Amniotic stem cell (primary cell): ENCODE data around the gene PLEKHJ1.
"Not testable (repeated sequence)": the region's sequence is repeated elsewhere in the genome, so short reads cannot be mapped to it uniquely, and the experiment has no call there.

Experiments used
- DNase-seq: peaks from one replicate; lab custom pipeline; 2025; lab: John Stamatoyannopoulos, UW

The PLEKHJ1 gene

GRCh38 chr19:2219726-2220125 is 16.4 kb downstream of the PLEKHJ1 start:
- DNase-seq = no peak

- DNase-seq = no peak
Observed at GRCh38 chr19:2217591-2217990, 18.5 kb downstream of the PLEKHJ1 start.

GRCh38 chr19:2216361-2217225 is 19.5 kb downstream of the PLEKHJ1 start:
- DNase-seq = no peak

GRCh38 chr19:2215281-2215751 is 20.8 kb downstream of the PLEKHJ1 start:
- DNase-seq = no peak

GRCh38 chr19:2214251-2214650 is 21.9 kb downstream of the PLEKHJ1 start:
- DNase-seq = no peak

- DNase-seq = no peak
Observed at GRCh38 chr19:2213799-2214198, 22.3 kb downstream of the PLEKHJ1 start.

- DNase-seq = no peak
Observed at GRCh38 chr19:2212861-2213711, 23.0 kb downstream of the PLEKHJ1 start.

GRCh38 chr19:2210987-2211740 is 25.0 kb downstream of the PLEKHJ1 start:
- DNase-seq = no peak

GRCh38 chr19:2210206-2210605 is 25.9 kb downstream of the PLEKHJ1 start:
- no peak for DNase-seq

GRCh38 chr19:2209408-2209807 is 26.7 kb downstream of the PLEKHJ1 start:
- no peak for DNase-seq

- no peak for DNase-seq
Observed at GRCh38 chr19:2208975-2209374, 27.2 kb downstream of the PLEKHJ1 start.

GRCh38 chr19:2207991-2208860 is 27.9 kb downstream of the PLEKHJ1 start:
- peak; percentile 62 for DNase-seq

GRCh38 chr19:2207008-2207407 is 29.1 kb downstream of the PLEKHJ1 start:
- DNase-seq = no peak

GRCh38 chr19:2202366-2202765 is 33.8 kb downstream of the PLEKHJ1 start:
- DNase-seq = no peak

- no peak for DNase-seq
Observed at GRCh38 chr19:2201473-2202148, 34.5 kb downstream of the PLEKHJ1 start.

GRCh38 chr19:2200624-2201294 is 35.4 kb downstream of the PLEKHJ1 start:
- not testable (repeated sequence) for DNase-seq

- DNase-seq = no peak
Observed at GRCh38 chr19:2199861-2200623, 36.1 kb downstream of the PLEKHJ1 start.

GRCh38 chr19:2199215-2199614 is 36.9 kb downstream of the PLEKHJ1 start:
- no peak for DNase-seq

GRCh38 chr19:2198317-2198716 is 37.8 kb downstream of the PLEKHJ1 start:
- DNase-seq = no peak
